HG02759 (cell line): ENCODE results near the gene RUVBL2.
A peak's percentile ranks its signal among the peaks of the same experiment; 100 is the strongest.

Experiments used
- ATAC-seq: cut with Tn5 transposase; IDR thresholded peaks from one replicate; pipeline ENCODE4 v1.9.1; 2021; ENCODE audit warnings: mild to moderate bottlenecking, moderate library complexity; ENCODE audit not compliant: unreplicated experiment

Gene RUVBL2

DNA sequence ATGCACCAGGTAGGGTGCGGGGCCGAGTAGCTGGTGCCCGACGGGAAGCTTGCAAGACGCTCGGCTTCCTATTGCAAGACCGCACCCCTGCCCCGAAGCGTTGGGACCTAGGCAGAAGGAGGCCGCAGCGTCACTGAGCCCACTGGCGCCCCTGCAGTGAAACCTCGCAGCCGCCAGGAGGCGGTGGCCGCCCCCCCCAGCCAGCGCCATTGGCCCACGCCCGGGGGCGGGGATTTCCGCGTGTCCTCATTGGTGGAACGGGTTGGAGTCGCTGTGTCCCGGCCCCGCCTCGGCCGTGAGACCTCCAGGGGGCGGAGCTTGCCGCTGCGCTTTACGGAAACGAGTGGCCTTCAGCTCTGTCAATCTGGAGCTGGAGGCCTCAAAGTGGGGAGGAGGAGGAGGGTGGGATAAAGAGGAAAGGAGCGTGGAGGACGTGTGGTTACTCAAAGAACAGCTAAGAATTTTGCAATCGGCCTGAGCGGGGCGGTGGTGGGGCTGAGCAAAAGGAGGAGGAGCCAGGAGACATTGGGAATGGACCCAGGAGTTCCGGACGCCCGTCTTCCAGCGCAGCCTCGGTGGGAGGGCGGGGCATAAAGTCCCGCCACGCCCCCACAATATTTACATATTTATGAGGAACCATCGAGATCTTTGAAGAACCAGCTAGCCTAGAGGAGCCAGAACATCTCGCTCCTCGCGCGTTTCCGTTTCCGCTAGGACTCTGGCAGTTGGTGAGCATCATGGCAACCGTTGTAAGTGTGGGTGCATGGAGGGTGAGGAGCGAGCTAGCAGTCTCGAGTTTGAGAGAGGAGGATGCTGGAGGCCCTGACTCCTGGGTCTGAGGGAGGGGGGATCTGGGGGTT is at the start of gene RUVBL2, which contains the start of gene GYS1:
RUVBL2 (plus strand) TSS at position 713 of the 860 bp plus-strand sequence; CDS start at position 738, 25 bp downstream.
GYS1 (minus strand) TSS at position 135 of the 860 bp plus-strand sequence. CDS start 197 bp downstream, outside the sequence.
- peak; percentile 89 for ATAC-seq

DNA sequence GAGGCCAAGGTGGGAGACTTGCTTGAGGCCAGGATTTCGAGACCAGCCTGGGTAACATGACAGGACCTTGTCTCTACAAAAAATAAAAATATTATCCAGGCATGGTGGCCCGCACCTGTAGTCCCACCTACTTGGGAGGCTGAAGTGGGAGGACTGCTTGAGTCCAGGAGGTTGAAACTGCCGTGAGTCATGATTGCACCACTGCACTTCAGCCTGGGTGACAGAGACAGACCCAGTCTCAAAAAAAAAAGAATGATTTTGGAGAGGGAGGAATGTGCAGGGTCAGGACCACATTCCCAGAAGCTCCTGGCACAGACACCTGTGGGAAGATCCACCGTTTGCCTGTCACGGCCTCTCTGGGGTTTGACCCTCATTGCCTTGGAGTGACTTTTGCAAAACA is 48.3 kb upstream of the RUVBL2 start:
- no peak for ATAC-seq

DNA sequence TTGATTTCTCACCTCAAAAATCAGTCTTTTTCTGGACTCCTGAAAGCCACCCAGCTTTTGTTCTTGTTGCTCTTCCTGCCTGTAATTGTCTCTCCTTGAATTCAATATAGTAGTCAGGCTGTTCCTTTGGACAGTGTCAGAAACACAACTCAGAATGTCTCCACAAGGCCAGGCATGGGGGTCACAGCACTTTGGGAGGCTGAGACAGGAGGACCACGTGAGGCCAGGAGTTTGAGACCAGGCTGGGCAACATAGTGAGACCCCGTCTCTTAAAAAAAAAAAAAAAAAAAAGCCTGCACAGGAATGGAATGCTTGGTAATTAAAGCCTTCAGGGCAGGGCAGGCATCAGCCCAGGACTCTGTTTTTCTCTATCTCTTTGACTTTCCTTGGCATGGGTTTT is 47.9 kb upstream of the RUVBL2 start:
- ATAC-seq, result no peak

DNA sequence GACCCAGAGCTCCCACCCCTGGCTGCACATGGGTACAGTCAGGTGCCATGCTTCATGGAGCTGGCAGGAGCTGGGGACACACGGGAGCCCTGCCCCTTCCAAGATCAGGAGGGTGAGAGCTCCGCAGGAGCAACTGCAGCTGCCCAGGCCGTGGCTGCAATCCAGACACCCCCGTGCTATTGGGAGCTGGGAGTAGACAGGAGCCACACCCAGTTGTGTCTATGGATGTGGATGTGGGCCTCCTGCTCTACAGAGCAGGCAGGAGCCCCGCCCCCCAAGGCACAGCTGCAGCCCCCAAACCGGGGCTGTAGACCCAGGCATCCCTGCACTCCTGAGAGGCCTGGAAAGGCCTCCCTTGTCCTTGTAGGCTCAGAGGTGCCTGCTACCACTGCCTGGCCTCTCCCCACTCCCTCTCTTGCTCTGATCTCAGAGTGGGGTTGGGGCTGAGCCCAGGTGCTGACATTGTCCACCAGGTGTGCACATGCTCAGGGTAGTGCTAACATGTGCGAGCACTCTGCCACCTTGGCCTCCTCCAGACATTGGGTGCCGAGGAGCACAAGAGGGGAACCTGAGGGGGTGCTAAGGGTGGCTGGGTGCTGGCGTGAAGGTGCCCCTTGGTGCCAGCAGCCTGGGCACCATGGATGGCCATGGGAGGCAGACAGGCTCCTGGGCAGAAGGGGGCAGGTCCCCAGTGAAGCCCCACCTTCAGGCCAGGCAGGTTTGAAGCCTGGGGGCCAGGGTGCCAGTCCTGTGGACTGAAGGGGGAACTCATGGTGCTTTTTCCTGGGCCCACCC is 47.0 kb upstream of the RUVBL2 start:
- no peak for ATAC-seq

DNA sequence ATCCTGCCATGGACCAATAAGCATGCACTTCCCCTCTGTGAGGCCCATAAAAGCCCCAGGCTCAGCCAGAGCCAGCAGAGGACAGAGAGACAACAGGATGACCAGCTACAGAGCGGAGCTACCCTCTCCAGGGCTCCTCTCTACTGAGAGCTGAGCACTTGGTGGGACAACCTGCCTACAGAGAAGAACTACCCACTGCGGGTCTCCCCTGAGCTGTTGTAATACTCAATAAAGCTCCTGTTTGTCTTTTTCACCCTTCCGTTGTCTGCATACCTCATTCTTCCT is 46.5 kb upstream of the RUVBL2 start:
- no peak for ATAC-seq

DNA sequence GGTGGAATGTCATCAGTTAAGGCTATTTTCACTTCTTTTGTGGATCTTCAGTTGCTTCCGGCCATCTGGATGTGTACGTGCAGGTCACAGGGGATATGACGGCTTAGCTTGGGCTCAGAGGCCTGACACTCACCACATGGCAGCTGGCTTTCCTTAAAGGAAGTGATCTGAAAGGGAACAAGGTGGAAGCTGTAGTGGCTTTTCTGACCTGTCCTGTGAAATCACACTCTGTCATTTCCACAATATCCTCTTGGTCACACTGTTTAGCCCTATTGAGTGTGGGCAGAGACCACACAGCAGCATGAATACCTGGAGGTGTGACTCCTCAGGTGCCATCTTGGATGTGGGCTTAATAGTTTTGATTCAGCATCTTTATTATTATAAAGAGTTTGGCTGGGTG is 43.5 kb upstream of the RUVBL2 start:
- no peak for ATAC-seq

DNA sequence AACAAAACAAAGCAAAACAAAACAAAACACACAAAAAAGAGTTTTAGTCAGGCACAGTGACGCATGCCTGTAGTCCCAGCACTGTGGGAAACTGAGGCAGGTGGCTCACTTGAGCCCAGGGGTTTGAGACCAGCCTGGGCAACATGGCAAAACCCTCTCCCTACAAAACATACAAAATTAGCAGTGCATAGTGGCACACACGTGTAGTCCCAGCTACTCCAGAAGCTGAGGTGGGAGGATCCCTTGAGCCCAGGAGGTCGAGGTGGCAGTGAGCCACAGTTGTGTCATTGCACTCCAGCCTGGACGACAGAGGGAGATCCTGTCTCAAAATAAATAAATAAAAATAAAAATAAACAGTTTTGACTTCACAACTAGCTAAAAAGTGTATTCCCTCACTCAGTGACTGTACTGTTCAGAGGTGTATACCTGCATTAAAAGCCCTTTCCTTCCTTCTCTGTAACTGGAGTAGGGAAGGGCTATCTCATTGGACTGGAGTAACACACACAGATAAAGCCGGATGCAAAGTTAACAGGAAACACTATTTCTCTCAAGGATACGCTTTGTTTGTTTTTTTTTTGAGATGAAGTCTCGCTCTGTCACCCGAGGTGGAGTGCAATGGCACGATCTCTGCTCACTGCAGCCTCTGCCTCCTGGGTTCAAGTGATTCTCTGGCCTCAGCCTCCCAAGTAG is 42.7 kb upstream of the RUVBL2 start:
- ATAC-seq, result no peak

DNA sequence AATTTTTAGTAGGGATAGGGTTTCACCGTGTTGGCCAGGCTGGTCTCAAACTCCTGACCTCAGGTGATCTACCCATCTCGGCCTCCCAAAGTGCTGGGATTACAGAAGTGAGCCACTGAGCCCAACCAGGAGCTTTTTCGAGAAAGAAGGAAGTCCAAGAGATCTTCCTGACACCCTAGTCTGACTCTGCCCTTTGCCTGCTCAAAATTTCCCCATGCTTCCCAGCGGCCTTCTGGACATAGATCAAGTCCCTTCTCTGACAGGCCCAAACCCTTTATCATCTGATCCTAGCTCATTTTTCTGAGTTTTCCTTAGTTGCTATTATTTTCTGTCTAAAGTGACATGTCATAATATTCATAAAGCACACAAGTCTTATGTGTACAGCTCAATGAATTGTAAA is 40.5 kb upstream of the RUVBL2 start:
- no peak for ATAC-seq

DNA sequence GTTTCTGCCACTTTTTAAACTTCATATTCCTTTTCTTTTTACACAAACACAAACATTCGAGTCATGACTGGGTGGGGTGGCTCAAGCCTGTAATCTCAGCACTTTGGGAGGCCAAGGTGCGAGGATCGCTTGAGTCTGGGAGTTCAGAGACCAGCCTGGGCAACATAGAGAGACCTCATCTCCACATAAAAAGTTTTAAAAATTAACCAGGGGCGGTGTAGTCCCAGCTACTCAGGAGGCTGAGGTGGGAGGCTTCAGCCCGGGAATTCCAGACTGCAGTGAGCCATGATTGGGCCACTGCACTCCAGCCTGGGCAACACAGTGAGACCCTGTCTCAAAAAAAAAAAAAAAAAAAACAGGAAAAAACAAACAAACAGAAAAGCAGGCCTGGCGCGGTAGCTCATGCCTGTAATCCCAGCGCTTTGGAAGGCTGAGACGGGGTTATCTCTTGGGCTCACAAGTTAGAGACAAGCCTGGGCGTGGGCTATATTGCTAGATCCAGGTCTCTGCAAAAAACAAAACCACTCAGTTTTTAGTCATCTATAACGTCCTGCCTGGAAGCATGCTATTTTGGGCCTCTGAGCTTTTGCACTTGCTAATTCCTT is 39.6 kb upstream of the RUVBL2 start:
- ATAC-seq, result no peak

DNA sequence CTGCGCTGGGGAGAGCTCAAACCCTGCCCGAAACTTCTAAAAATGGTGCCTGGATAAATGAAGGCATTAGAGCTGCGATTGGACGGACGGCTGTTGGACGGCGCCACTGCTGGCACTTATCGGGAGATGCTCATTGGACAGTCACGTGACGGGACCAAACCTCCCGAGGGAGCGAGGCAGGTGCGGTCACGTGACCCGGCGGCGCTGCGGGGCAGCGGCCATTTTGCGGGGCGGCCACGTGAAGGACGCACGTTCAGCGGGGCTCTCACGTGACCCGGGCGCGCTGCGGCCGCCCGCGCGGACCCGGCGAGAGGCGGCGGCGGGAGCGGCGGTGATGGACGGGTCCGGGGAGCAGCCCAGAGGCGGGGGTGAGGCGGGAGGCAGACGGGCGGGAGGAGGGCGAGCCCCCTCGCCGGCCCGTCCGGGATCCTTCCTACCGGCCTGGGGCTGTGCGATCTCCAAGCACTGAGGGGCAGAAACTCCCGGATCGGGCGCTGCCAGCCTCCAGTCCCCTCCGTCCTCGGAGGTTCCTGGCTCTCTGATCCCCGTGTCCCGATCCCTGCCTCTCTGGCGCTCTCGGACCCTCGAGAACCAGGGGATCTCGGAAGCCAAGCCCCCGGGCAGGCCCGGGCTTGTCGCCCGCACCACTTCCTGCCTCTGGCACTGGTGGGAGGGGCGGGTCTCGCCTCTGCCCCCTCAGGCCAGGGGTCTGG is 38.9 kb upstream of the RUVBL2 start, which contains the start of gene BAX:
BAX (plus strand) TSS at position 281 of the 713 bp plus-strand sequence; CDS start at position 335, 54 bp downstream.
- ATAC-seq, result peak; percentile 90

DNA sequence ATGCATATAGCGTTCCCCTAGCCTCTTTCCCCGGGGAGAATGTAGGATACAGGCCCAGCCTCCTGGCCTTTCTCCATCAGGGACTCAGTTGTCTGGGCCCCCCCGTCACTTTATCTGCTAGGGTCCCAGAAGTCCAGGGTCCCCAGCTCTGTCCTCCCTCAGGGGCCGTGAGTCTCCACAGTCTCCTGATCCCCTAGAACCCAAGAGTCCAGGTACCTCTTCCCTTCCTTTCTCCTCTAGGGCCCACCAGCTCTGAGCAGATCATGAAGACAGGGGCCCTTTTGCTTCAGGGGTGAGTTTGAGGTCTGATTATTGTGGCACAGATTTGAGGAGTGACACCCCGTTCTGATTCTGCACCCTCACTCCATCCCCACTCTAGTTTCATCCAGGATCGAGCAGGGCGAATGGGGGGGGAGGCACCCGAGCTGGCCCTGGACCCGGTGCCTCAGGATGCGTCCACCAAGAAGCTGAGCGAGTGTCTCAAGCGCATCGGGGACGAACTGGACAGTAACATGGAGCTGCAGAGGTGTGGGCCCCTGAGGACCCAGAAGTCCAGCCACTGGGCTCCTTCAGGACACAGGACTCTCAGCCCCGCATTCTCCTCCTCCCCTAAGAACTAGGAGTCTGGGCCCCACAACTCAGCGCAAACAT is 38.3 kb upstream of the RUVBL2 start:
- no peak for ATAC-seq

DNA sequence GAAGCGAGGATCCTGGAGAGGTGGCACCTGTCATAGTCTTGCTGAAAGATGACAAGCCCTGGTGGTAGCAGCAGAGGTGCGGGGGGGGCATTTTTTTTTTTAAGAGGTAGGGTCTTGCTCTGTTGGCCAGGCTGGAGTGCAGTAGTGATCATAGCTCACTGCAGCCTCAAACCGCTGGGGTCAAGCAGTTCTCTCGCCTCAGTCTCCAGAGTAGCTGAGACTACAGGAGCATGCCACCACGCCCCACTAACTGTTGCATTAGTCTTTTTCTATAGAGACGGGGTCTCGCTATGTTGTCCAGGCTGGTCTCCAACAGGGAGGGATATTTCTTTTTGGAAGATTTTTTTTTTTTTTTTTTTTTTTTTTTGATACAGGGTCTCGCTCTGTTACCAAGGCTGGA is 35.7 kb upstream of the RUVBL2 start:
- ATAC-seq, result no peak

DNA sequence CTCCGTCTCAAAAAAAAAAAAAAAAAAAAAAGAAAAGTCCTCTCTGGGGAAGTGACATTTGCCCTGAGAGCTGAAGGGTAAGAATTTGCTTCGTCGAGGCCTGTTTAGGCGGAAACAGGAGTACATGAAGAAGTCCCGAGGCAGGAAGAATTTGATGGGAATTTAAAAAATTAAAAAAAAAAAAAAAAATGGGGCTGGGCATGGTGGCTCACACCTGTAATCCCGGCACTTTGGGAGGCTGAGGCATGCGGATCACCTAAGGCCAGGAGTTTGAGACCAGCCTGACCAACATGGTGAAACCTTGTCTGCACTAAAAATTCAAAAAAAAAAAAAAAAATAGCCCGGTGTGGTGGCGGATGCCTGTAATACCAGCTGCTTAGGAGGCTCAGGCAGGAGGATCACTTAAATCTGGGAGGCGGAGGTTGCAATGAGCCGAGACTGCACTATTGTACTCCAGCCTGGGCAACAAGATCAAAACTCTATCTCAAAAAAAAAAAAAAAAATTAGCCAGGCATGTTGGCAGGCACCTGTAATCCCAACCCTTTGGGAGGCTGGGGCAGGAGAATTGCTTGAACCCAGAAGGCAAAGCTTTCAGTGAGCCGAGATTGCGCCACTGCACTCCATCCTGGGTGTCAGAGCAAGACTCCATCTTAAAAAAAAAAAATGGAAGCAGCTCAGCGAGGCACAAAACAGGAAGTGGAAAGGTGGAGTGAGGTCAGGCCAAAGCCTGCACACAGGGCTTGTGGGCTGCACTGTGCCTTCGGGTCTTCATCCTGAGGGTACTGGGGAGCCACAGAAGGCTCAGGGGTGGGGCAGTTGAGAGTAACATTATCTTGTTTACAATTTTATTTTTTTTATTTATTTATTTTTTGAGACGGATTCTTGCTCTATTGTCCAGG is 34.1 kb upstream of the RUVBL2 start:
- ATAC-seq, result no peak

DNA sequence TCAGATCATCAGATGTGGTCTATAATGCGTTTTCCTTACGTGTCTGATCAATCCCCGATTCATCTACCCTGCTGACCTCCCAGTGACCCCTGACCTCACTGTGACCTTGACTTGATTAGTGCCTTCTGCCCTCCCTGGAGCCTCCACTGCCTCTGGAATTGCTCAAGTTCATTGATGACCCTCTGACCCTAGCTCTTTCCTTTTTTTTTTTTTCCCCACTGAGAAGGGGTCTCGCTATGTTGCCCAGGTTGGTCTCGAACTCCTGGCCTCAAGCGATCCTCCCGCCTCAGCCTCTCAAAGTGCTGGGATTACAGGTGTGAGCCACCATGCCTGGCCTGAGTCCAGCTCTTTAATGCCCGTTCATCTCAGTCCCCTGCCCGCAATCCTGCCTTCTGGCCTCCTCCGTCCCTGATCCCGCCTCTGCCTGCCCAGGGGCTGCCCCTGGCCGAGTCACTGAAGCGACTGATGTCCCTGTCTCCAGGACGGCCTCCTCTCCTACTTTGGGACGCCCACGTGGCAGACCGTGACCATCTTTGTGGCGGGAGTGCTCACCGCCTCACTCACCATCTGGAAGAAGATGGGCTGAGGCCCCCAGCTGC is 32.5 kb upstream of the RUVBL2 start:
- no peak for ATAC-seq

DNA sequence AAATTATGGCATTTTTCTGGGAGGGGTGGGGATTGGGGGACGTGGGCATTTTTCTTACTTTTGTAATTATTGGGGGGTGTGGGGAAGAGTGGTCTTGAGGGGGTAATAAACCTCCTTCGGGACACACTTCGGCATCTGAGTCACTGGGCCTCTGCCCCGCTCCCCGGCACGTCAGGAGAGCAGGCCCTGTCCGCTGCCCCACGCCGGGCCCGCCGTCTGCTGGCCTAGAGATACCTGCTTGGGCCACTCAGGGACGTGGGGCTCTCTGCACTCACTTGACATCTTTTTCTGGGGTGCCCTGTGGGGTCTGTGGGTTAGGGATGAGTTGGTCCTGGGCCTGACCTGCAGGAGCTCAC is 32.0 kb upstream of the RUVBL2 start:
- ATAC-seq, result no peak

DNA sequence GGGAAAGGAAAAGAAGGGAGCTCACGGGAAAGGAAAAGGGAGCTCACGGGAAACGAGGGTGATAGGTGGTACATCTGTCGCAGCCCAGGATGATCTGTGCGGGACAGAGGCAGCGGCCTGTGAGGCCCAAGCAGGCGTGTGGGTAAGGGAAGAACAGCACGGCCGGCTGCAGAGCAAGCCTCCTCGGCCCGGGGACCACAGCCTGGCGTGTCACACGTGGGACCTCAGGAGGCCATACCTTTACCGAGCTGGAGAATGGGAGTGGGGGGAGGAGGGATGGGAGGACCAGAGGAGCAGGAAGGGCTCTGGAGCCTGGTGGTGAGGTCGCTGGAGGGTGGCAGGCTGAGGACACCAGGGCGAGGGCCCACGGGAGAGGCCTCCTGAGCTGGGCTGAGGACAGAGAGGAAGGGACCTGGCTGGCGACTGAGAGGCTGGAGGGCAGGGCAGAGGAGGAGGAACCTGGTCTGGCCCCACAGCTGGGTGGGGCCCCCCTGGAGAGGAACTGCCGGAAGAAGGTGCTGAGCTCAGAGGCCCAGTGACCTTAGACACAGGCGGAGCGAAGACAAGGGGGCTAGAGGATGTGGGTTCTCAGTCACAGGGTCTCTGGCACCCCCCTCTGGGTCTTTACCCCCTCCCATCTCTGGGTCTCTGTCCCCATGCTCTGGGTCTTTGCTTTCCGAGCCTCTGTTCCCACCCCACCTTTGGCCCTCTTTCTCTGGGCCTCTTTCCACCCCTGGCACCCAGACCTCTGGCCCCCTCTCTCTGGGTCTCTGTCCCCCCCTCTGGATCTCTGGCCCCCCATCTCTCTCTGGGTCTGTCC is 31.4 kb upstream of the RUVBL2 start:
- ATAC-seq, result no peak

DNA sequence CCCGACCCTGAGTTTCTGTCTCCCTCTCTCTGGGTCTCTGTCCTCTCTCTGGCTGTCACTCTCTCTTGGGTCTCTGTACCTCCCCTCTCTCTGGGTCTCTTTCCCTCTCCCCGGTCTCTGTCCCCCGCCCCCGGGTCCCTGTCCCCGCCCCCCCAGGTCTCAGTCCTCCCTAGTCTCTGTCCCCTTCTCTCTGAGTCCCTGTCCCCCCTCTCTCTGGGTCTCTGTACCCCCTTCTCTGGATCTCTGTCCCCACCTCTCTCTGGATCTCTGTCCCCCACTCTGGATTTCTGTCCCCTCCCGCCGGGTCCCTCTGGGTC is 30.9 kb upstream of the RUVBL2 start:
- ATAC-seq, result no peak
